Spleen (tissue), 11 donors: ENCODE measurements around the gene SLC4A2. TPM values are rescaled to one million over a fixed set of nuclear protein-coding genes. Genes with fewer than 3 reads are reported as not detected.

ENCODE experiments used
- DNase-seq: peaks from one replicate; pipeline ENCODE4 v3.0.0-alpha.2; 2020
- H3K27ac ChIP-seq, 8 donors: fragments of 200-600 bp; sonication (generic) in 7 of 8; 1 replicate in 4 of 8; 2 replicates in 4 of 8; pipeline versions ENCODE4 v1.5.0 to v1.8.0; 2016 to 2021; ENCODE audit warnings: inconsistent platforms in 4 of 8, mild to moderate bottlenecking in 4 of 8, moderate library complexity in 1 of 8
- H3K27me3 ChIP-seq, 7 donors: fragments of 200-600 bp; sonication (generic) in 6 of 7; replicated peaks in 1 of 7; 1 replicate in 4 of 7; 2 replicates in 3 of 7; pipeline versions ENCODE4 v1.5.0 to v1.8.0; 2016 to 2021; ENCODE audit warnings: inconsistent platforms in 3 of 7, mild to moderate bottlenecking in 1 of 7
- H3K36me3 ChIP-seq, 6 donors: fragments of 200-600 bp; sonication (generic) in 5 of 6; 1 replicate in 4 of 6; 2 replicates in 2 of 6; pipeline versions ENCODE4 v1.5.0 to v1.8.0; 2016 to 2021; ENCODE audit warnings: inconsistent platforms in 2 of 6
- H3K4me1 ChIP-seq, 6 donors: fragments of 200-600 bp; sonication (generic) in 5 of 6; 1 replicate in 3 of 6; 2 replicates in 3 of 6; pipeline versions ENCODE4 v1.5.0 to v1.8.0; 2016 to 2021; ENCODE audit warnings: inconsistent platforms in 3 of 6
- H3K4me3 ChIP-seq, 8 donors: fragments of 200-600 bp; sonication (generic) in 7 of 8; 1 replicate in 4 of 8; 2 replicates in 4 of 8; pipeline versions ENCODE4 v1.5.0 to v1.8.0; 2016 to 2021; ENCODE audit warnings: inconsistent platforms in 4 of 8, mild to moderate bottlenecking in 4 of 8, moderate library complexity in 2 of 8
- H3K9me3 ChIP-seq, 8 donors: fragments of 200-600 bp; sonication (generic) in 7 of 8; 1 replicate in 4 of 8; 2 replicates in 4 of 8; pipeline versions ENCODE4 v1.5.0 to v1.8.0; 2016 to 2021; ENCODE audit warnings: inconsistent platforms in 4 of 8
- POLR2A ChIP-seq, 3 donors: fragments of 450-650 bp; IDR thresholded peaks; one replicate each; pipeline ENCODE4 v1.5.1; 2017; ENCODE audit warnings: antibody characterized with exemption in 3 of 3, mild to moderate bottlenecking in 1 of 3
- POLR2AphosphoS5 ChIP-seq, 3 donors: sonication (generic); formaldehyde crosslinking; IDR thresholded peaks; one replicate each; pipeline ENCODE4 v1.5.1; 2017; ENCODE audit warnings: antibody characterized with exemption in 3 of 3
- WGBS, 5 donors: extraction: QIAGEN DNeasy Blood & Tissue Kit in 3 of 5; methylation state at CpG; one replicate each; pipeline versions ENCODE4 v1.1.5 to v1.1.7; 2013 to 2018; 5-methylcytosine and 5-hydroxymethylcytosine counted together
- intact Hi-C: fragments of 100-400 bp; cut with DNase I; formaldehyde crosslinking; loops from one replicate; pipeline ENCODE4 v1.15.0; 2023; ENCODE audit warnings: low total_unique reads
- polyA plus RNA-seq, 3 donors: library from polyadenylated mRNA; stranded (reverse); fragments of 200-250 nt; gene quantifications; one replicate each; pipeline ENCODE4 v1.2.1, GENCODE V29; 2013
- total RNA-seq, 7 donors: library from RNA; depleted of rRNA in 3 of 7; stranded (reverse); fragments of >200 nt in 3 of 7; fragmentation: NEBNext Ultra II Directional in 4 of 7; extraction: Animal tissue kit (Norgen Biotek cat#: 25700) in 4 of 7; gene quantifications; one replicate each; pipeline versions ENCODE4 v1.1.0 to v1.2.1, GENCODE V29; 2016 to 2021
- TF ChIP-seq, protein P1 (sequence below), 11 experiments: fragments of 200-600 bp in 7 of 11; fragments of 450-650 bp in 4 of 11; sonication (generic) in 4 of 11; IDR thresholded peaks in 8 of 11; conservative IDR thresholded peaks in 3 of 11; 1 replicate in 7 of 11; 2 replicates in 4 of 11; pipeline versions ENCODE4 v1.4.0 to v1.8.0; 2016 to 2021; ENCODE audit warnings: antibody characterized with exemption in 11 of 11, inconsistent platforms in 4 of 11, mild to moderate bottlenecking in 1 of 11
- donor health status: healthy with polysubstance abuse.
- donor health status: DM: no; HTN: no; CAD: no; lungs with moderate emphysema.
- donor health status: DM: no; HTN: no; CAD: no.
- donor health status: Bipolar disorder and iron deficiency.
- donor health status: healthy.
- donor health status: DM: no; HTN: no; CAD: no.
- donor health status: DM: yes; HTN: yes; CAD: no.

Gene SLC4A2
- total and polyA plus RNA-seq, 10 donors, result 43.9 to 122 (median 90.9) TPM

DNA sequence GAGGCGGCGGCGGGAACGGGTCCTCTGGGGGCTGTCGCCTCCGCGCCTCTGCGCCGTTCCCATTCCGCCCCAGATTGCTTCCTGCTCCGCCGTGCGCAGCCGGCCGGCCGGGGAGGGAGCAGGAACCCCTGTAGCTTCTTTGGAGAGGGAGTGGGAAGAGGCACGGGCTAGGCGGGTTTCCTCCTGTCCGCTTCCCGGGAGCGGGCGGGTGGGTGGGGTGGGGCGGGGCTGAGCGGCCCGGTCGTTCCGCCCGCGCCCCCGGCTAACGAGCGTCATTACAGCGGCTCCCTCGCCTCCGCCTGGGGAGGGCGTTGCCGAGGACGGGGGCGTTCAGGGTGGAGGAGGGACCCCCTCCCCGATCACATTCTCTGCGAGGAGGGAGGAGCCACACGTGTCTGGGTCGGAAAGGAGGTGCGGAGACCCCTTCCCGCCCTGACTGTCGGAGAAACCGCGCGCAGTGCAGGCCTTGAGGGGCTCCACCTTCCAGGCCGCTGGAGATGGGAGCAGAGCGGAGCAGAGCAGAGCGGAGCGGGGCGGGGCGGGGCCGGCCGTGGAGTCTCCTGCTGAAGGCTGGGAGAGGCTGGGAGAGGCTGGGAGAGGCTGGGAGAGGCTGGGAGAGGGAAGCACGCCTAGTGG is 66.6 kb downstream of the SLC4A2 start:
- Histone ChIP-seq H3K9me3 (no peaks in the 10 kb centered on the region), H3K27me3 (no peaks in the 10 kb centered on the region), H3K4me1 (peaks cover 0 to 10% (median 3%) of the 10 kb centered on the region in 6 donors), H3K4me3 (peak overlapping the region in 5 of 8 donors; percentile 6 to 39 (median 22)), H3K27ac (no peak overlapping the region), H3K36me3 (peaks cover 0 to 94% (median 39%) of the 10 kb centered on the region in 6 donors)
- no peak for DNase-seq
- 73 to 90% (median 79%) methylated on average over 28 to 58 of the region's 58 CpGs for WGBS, 5 donors
- intact Hi-C loops, result loop anchor here (5.0 to 10.0 kb wide), 2 partner anchors 46 to 179 kb away; no protein-coding TSS in a partner anchor
- TF ChIP-seq POLR2AphosphoS5 (IDR thresholded peaks at IDR 0.05), result no peak
- TF ChIP-seq, protein P1, sequence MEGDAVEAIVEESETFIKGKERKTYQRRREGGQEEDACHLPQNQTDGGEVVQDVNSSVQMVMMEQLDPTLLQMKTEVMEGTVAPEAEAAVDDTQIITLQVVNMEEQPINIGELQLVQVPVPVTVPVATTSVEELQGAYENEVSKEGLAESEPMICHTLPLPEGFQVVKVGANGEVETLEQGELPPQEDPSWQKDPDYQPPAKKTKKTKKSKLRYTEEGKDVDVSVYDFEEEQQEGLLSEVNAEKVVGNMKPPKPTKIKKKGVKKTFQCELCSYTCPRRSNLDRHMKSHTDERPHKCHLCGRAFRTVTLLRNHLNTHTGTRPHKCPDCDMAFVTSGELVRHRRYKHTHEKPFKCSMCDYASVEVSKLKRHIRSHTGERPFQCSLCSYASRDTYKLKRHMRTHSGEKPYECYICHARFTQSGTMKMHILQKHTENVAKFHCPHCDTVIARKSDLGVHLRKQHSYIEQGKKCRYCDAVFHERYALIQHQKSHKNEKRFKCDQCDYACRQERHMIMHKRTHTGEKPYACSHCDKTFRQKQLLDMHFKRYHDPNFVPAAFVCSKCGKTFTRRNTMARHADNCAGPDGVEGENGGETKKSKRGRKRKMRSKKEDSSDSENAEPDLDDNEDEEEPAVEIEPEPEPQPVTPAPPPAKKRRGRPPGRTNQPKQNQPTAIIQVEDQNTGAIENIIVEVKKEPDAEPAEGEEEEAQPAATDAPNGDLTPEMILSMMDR (IDR thresholded peaks at IDR 0.05 in 8 of 11, conservative IDR thresholded peaks at IDR 0.05 in 3 of 11), result no peak
- no peak for TF ChIP-seq POLR2A (IDR thresholded peaks at IDR 0.05)

Other genes with a start within 250 kb of the SLC4A2 start
- gene AOC1, start 207.1 kb upstream of the SLC4A2 start, total RNA-seq, result 1 to 10 TPM in 2 of 7 donors, under 1 TPM in 3, not detected in 2; 0.36 to 2.5 (median 0.79) TPM
- gene AOC1, start 207.1 kb upstream of the SLC4A2 start, polyA plus RNA-seq, result 1 to 10 TPM in 1 of 3 donors, under 1 TPM in 2; 0.03 to 1.1 (median 0.39) TPM
- gene KCNH2, start 81.3 kb upstream of the SLC4A2 start, total RNA-seq, result 1 to 10 TPM; 1.6 to 5.1 (median 2.8) TPM
- 1 to 10 TPM in 2 of 3 donors, under 1 TPM in 1; 0.67 to 2.5 (median 1.3) TPM for gene KCNH2, start 81.3 kb upstream of the SLC4A2 start, polyA plus RNA-seq
- 100 to 1,000 TPM; 106 to 455 (median 187) TPM for gene NOS3, start 68.6 kb upstream of the SLC4A2 start, total RNA-seq
- 10 to 100 TPM; 11.9 to 81.1 (median 28.4) TPM for gene NOS3, start 68.6 kb upstream of the SLC4A2 start, polyA plus RNA-seq
- gene ATG9B, start 35.1 kb upstream of the SLC4A2 start, total RNA-seq, result 1 to 10 TPM in 6 of 7 donors, under 1 TPM in 1; 0.66 to 3.8 (median 2.8) TPM
- gene ATG9B, start 35.1 kb upstream of the SLC4A2 start, polyA plus RNA-seq, result 1 to 10 TPM; 1.8 to 3.7 (median 1.9) TPM
- gene ABCB8, start 31.1 kb upstream of the SLC4A2 start, total RNA-seq, result 10 to 100 TPM; 22.5 to 42.6 (median 29.1) TPM
- gene ABCB8, start 31.1 kb upstream of the SLC4A2 start, polyA plus RNA-seq, result 10 to 100 TPM; 12.9 to 21.1 (median 17.2) TPM
- gene ASIC3, start 11.1 kb upstream of the SLC4A2 start, total RNA-seq, result 1 to 10 TPM; 1.5 to 5.0 (median 2.9) TPM
- 1 to 10 TPM; 1.1 to 3.7 (median 2.6) TPM for gene ASIC3, start 11.1 kb upstream of the SLC4A2 start, polyA plus RNA-seq
- 10 to 100 TPM in 4 of 7 donors, 1 to 10 TPM in 3; 7.5 to 17.9 (median 11.2) TPM for gene CDK5, start 1.7 kb upstream of the SLC4A2 start, total RNA-seq
- gene CDK5, start 1.7 kb upstream of the SLC4A2 start, polyA plus RNA-seq, result 10 to 100 TPM in 1 of 3 donors, 1 to 10 TPM in 2; 6.3 to 10.1 (median 9.2) TPM
- gene FASTK, start 21.2 kb downstream of the SLC4A2 start, total RNA-seq, result 100 to 1,000 TPM in 1 of 7 donors, 10 to 100 TPM in 6; 72.9 to 102 (median 77.6) TPM
- 100 to 1,000 TPM in 2 of 3 donors, 10 to 100 TPM in 1; 83.9 to 183 (median 136) TPM for gene FASTK, start 21.2 kb downstream of the SLC4A2 start, polyA plus RNA-seq
- gene TMUB1, start 23.9 kb downstream of the SLC4A2 start, total RNA-seq, result 10 to 100 TPM; 27.1 to 47.8 (median 38.2) TPM
- 10 to 100 TPM; 43.0 to 73.4 (median 45.9) TPM for gene TMUB1, start 23.9 kb downstream of the SLC4A2 start, polyA plus RNA-seq
- gene AGAP3, start 26.9 kb downstream of the SLC4A2 start, total RNA-seq, result 10 to 100 TPM; 43.2 to 94.4 (median 73.0) TPM
- gene AGAP3, start 26.9 kb downstream of the SLC4A2 start, polyA plus RNA-seq, result 10 to 100 TPM; 21.8 to 79.1 (median 51.2) TPM
- gene GBX1, start 108.1 kb downstream of the SLC4A2 start, total RNA-seq, result not detected
- not detected for gene GBX1, start 108.1 kb downstream of the SLC4A2 start, polyA plus RNA-seq
- not detected for gene ASB10, start 127.7 kb downstream of the SLC4A2 start, total RNA-seq
- gene ASB10, start 127.7 kb downstream of the SLC4A2 start, polyA plus RNA-seq, result not detected
- not detected for gene H2BK1, start 150.9 kb downstream of the SLC4A2 start, total RNA-seq
- gene H2BK1, start 150.9 kb downstream of the SLC4A2 start, polyA plus RNA-seq, result under 1 TPM in 1 of 3 donors, not detected in 2; 0.24 TPM
- gene ABCF2, start 167.6 kb downstream of the SLC4A2 start, total RNA-seq, result 10 to 100 TPM; 22.7 to 30.0 (median 29.8) TPM
- 10 to 100 TPM in 2 of 3 donors, 1 to 10 TPM in 1; 9.2 to 19.3 (median 12.9) TPM for gene ABCF2, start 167.6 kb downstream of the SLC4A2 start, polyA plus RNA-seq
- gene CHPF2, start 172.9 kb downstream of the SLC4A2 start, total RNA-seq, result 10 to 100 TPM; 39.9 to 55.4 (median 47.6) TPM
- 10 to 100 TPM; 16.3 to 30.0 (median 27.8) TPM for gene CHPF2, start 172.9 kb downstream of the SLC4A2 start, polyA plus RNA-seq
- gene SMARCD3, start 189.1 kb downstream of the SLC4A2 start, total RNA-seq, result 10 to 100 TPM; 12.0 to 40.2 (median 18.1) TPM
- 10 to 100 TPM in 2 of 3 donors, 1 to 10 TPM in 1; 8.8 to 16.2 (median 15.1) TPM for gene SMARCD3, start 189.1 kb downstream of the SLC4A2 start, polyA plus RNA-seq